Measurements from ENCODE around the gene CD207. TPM values are rescaled to one million over a fixed set of nuclear protein-coding genes. Genes with fewer than 3 reads are reported as not detected.

CD207 gene
- total RNA-seq, 2 donors from 2014 or later: 0.27 TPM; not detected in 1

GRCh38 chr2:70851704-70852103, 16.1 kb upstream of the CD207 start:
- ATAC-seq (ENCODE audit: insufficient number of reproducible peaks, low FRiP score, low read depth) (no peak), DNase-seq (ENCODE audit: low spot score) (no peak)
- H3K27ac ChIP-seq: no peak overlapping the region
- no peaks in the 10 kb centered on the region for H3K4me1 ChIP-seq (ENCODE audit: control insufficient read depth in 1 of 2, low read depth in 2 of 2)
- H3K36me3 ChIP-seq: no peaks in the 10 kb centered on the region
- H3K27me3 ChIP-seq (replicated peaks; ENCODE audit: insufficient read depth): no peaks in the 10 kb centered on the region
- no peak for TF ChIP-seq CTCF (IDR thresholded peaks at IDR 0.05)
- no peaks in the 10 kb centered on the region for H3K9me3 ChIP-seq
- no peak overlapping the region for H3K4me3 ChIP-seq

- no peak overlapping the region for H3K27ac ChIP-seq
These were observed 15.3 kb upstream of the CD207 start for GRCh38 chr2:70850925-70851324.

GRCh38 chr2:70842401-70842800, 6.8 kb upstream of the CD207 start:
- no peak for DNase-seq (ENCODE audit: low spot score)

More at GRCh38 chr2:70850925-70851324, 15.3 kb upstream of the CD207 start:
- DNase-seq (ENCODE audit: low spot score) (no peak), ATAC-seq (ENCODE audit: insufficient number of reproducible peaks, low FRiP score, low read depth) (no peak)
- Histone ChIP-seq H3K4me1 (ENCODE audit: control insufficient read depth in 1 of 2, low read depth in 2 of 2) (no peaks in the 10 kb centered on the region), H3K9me3 (no peaks in the 10 kb centered on the region), H3K27me3 (replicated peaks; ENCODE audit: insufficient read depth) (no peaks in the 10 kb centered on the region), H3K36me3 (no peaks in the 10 kb centered on the region), H3K4me3 (no peak overlapping the region)
- no peak for TF ChIP-seq CTCF (IDR thresholded peaks at IDR 0.05)

GRCh38 chr2:70837980-70838925, 2.6 kb upstream of the CD207 start:
- Histone ChIP-seq H3K27ac (no peak overlapping the region), H3K27me3 (replicated peaks; ENCODE audit: insufficient read depth) (no peaks in the 10 kb centered on the region), H3K9me3 (no peaks in the 10 kb centered on the region), H3K4me3 (no peak overlapping the region), H3K4me1 (ENCODE audit: control insufficient read depth in 1 of 2, low read depth in 2 of 2) (no peaks in the 10 kb centered on the region), H3K36me3 (no peaks in the 10 kb centered on the region)
- DNase-seq (ENCODE audit: low spot score): no peak
- ATAC-seq (ENCODE audit: insufficient number of reproducible peaks, low FRiP score, low read depth): no peak
- TF ChIP-seq CTCF (IDR thresholded peaks at IDR 0.05): no peak

More at GRCh38 chr2:70842401-70842800, 6.8 kb upstream of the CD207 start:
- H3K4me1 ChIP-seq (ENCODE audit: control insufficient read depth in 1 of 2, low read depth in 2 of 2): no peaks in the 10 kb centered on the region
- no peaks in the 10 kb centered on the region for H3K36me3 ChIP-seq
- H3K27ac ChIP-seq: no peak overlapping the region
- ATAC-seq (ENCODE audit: insufficient number of reproducible peaks, low FRiP score, low read depth): no peak
- H3K4me3 ChIP-seq: no peak overlapping the region
- H3K9me3 ChIP-seq: no peaks in the 10 kb centered on the region
- TF ChIP-seq CTCF (IDR thresholded peaks at IDR 0.05): no peak
- H3K27me3 ChIP-seq (replicated peaks; ENCODE audit: insufficient read depth): no peaks in the 10 kb centered on the region

- H3K4me3 ChIP-seq: no peak overlapping the region
- H3K27me3 ChIP-seq (replicated peaks; ENCODE audit: insufficient read depth): no peaks in the 10 kb centered on the region
- H3K4me1 ChIP-seq (ENCODE audit: control insufficient read depth in 1 of 2, low read depth in 2 of 2): no peaks in the 10 kb centered on the region
- no peak overlapping the region for H3K27ac ChIP-seq
- no peak for ATAC-seq (ENCODE audit: insufficient number of reproducible peaks, low FRiP score, low read depth)
- no peaks in the 10 kb centered on the region for H3K36me3 ChIP-seq
- no peaks in the 10 kb centered on the region for H3K9me3 ChIP-seq
- no peak for TF ChIP-seq CTCF (IDR thresholded peaks at IDR 0.05)
- DNase-seq (ENCODE audit: low spot score): no peak
These were observed 735 bp downstream of the CD207 start for GRCh38 chr2:70834881-70835280.

Measured in thoracic aorta (tissue), 2 donors.